HG02938 (cell line): ENCODE results near the gene TP53I3.
"Not testable (repeated sequence)": the region's sequence is repeated elsewhere in the genome, so short reads cannot be mapped to it uniquely, and the experiment has no call there.

ENCODE experiments used
- ATAC-seq: cut with Tn5 transposase; IDR thresholded peaks from one replicate; pipeline ENCODE4 v1.9.1; 2021; ENCODE audit warnings: mild to moderate bottlenecking, moderate library complexity; ENCODE audit not compliant: unreplicated experiment

TP53I3 gene

DNA sequence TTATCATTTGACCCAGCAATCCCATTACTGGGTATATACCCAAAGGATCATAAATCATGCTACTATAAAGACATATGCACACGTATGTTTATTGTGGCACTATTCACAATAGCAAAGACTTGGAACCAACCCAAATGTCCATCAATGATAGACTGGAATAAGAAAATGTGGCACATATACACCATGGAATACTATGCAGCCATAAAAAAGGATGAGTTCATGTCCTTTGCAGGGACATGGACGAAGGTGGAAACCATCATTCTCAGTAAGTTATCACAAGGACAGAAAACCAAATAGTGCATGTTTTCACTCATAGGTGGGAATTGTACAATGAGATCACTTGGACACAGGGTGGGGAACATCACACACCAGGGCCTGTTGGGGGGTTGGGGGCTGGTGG is 16.1 kb upstream of the TP53I3 start:
- ATAC-seq, result not testable (repeated sequence)

GRCh38 chr2:24095171-24095677 is 10.6 kb upstream of the TP53I3 start:
- ATAC-seq, result not testable (repeated sequence)

- ATAC-seq, result not testable (repeated sequence)
Measured at GRCh38 chr2:24093270-24093669, 8.6 kb upstream of the TP53I3 start.

- no peak for ATAC-seq
Measured at GRCh38 chr2:24088821-24089359, 4.3 kb upstream of the TP53I3 start.

GRCh38 chr2:24087032-24087431 is 2.4 kb upstream of the TP53I3 start:
- ATAC-seq, result no peak

GRCh38 chr2:24086241-24086640 is 1.6 kb upstream of the TP53I3 start:
- no peak for ATAC-seq

DNA sequence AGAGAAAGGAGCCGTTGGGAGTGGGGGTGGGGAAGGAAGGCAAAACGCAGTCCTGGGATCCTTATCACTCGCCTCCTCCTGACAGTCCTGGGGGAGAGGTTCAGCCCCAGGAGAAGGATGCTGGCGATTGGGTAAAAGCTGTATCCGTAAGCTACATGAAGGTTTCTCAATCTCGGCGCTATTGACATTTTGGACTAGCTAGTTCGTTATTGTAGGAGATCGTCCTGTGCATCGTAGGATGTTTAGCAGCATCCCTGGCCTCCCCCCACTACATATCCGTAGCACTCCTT is 511 bp upstream of the TP53I3 start:
- ATAC-seq, result no peak

- ATAC-seq, result peak; percentile 74
Measured at GRCh38 chr2:24083567-24084385, 858 bp downstream of the TP53I3 start.

DNA sequence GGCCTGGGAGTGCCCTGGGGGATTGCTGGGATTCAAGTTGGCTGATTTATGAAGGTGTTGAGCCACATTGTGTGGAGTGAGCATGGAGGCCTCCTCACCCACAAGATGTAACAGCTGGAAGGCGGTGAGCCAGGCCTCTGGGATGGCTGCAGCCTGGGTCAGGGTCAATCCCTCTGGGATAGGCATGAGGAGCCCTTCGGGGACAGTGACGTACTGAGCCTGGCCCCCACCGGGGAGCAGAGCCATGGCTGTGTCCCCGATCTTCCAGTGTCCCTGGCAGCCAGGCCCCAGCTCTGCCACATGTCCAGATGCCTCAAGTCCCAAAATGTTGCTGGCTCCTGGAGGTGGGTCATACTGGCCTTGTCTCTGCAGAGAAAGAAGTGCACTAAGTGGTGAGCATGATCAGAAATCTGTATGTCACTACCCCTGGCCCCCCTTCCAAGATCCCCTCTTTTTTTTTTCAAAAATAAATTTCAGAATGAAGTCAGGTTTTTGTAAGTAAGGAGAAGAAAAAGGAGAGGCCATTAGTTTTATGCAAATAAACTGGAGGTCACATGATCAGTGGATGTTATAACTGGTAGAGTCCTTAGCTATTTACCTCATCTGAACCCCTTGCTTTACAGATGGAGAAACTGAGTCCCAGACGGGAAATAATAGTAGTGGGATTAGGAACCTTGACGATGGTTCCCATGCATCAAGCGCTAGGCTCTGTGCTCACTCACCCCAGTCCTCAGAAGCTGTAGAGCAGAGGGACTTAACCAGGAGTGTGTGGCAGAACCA is 1.7 kb downstream of the TP53I3 start:
- ATAC-seq, result no peak

GRCh38 chr2:24080701-24081100 is 3.9 kb downstream of the TP53I3 start:
- ATAC-seq, result no peak

GRCh38 chr2:24077879-24078278 is 6.8 kb downstream of the TP53I3 start:
- ATAC-seq, result no peak

- ATAC-seq, result no peak
Measured at GRCh38 chr2:24077535-24077877, 7.1 kb downstream of the TP53I3 start.

GRCh38 chr2:24076849-24077534 is 7.6 kb downstream of the TP53I3 start:
- ATAC-seq, result peak; percentile 13

DNA sequence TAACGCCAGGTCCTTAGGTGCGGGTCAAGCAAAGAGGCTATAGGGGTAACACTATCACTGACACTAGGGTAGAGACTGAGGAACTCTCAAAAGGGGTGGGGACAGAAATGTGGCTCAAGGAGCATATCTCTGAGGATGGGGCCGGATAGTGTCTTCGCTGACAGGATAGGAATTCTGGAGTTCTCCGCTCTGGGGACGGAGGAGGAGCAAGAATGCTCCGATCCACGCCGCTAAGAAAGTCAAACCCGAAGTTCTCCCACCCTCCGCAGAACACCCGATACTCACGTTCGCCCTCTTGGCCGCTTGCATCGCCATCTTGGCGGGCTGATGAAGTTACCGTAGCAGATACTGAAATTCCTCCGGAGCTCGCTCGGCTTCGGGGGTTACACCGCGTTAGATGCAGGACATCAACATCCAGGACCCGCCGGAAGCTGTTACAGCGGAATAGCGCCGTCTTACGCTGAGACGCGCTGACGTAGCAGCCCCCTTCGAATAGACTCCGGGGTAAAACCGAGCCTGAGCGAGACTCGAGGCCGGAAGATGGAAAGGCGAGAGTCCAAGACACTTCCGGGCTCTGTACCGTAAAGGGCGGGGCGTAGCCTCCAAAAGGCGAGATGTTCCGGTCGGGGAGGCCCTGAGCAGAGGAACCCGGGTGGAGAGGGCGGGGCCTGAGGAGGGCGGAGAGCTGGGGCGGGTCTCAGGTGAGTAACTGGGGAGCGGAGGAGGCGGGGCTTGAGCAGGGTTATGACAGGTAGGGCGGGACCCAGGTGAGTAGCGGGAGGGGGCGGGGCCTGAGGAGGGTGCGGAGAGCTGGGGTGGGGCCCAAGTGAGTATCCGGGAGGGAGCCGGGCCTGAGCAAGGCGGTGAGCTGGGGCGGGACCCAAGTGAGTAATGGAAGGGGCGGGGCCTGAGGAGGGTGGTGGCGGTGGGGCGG is 8.5 kb downstream of the TP53I3 start, which contains the start of gene SF3B6:
Gene SF3B6, minus strand, starts transcription at position 412 of the 934 bp plus-strand sequence. Its CDS starts 97 bp downstream, at position 315.
- ATAC-seq, result peak; percentile 91

GRCh38 chr2:24075259-24075658 is 9.4 kb downstream of the TP53I3 start:
- no peak for ATAC-seq

GRCh38 chr2:24073816-24074215 is 10.8 kb downstream of the TP53I3 start:
- ATAC-seq, result no peak

DNA sequence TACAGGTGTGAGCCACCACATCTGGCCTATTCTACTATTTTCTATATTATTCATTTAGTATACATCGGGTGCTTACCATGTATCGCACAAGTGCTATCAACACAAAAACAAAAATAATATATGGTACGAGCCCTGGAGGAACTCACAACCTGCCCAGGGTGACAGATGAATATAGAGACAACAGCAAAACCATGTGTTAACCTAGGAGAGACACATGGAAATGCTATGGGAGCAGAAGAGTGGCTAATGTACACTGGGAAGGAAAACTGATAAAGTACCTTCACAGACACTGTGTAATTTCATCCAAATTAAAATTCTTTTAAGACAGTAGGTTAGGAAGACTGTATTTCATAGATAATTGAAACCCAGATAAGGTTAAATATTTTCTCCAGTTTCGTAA is 12.4 kb downstream of the TP53I3 start:
- ATAC-seq, result no peak

DNA sequence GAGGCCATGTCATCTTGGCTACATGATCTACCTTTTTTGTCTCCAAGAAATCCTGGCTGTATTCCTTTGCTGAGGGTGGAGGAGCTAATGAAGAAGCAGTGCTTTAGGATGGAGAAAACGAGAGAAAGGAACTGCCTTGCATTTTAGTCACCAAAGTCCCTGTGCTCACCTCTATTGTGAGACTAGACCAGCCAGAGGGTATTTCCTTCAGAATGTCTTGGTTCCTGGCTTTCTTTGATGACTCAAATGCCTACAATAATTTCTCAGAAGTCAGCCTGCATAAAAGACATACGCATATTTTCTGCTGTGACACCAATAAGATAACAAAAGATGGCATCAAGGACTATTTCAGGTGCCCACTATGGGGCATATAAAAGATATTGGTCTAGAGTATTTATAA is 19.3 kb downstream of the TP53I3 start:
- no peak for ATAC-seq

DNA sequence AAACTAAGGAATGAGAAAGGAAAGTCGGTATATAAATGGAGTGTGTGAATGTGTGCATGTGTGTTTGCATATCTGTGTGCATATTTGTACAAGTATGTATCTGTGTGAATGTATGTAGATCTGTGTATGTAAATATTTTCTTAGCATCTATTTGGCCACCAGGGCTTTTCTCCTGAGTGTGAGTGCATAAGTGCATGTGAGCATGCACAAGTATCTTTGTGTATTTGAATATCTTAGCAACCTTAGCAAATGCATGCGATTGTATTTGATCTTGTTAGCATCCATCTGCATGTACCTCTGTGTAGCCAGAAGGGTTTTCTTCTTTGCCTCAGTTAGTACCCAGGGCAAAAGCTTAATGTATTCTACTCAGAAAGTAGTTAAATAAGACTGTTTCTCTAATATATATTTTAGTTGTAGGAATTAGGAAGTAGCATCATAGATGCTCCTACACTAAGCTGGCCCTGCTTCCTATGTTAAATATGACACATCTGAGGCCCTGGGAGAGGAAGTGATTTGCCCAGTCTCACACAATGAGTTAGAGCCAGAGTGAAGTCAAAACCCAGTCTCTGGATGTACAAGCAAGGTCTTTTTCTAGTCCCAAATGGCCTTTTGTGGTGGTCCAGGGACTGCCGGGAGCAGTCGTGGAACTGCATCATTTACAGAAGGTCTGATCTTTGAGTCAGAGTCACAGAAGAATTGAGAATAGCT is 25.9 kb downstream of the TP53I3 start:
- ATAC-seq, result no peak

DNA sequence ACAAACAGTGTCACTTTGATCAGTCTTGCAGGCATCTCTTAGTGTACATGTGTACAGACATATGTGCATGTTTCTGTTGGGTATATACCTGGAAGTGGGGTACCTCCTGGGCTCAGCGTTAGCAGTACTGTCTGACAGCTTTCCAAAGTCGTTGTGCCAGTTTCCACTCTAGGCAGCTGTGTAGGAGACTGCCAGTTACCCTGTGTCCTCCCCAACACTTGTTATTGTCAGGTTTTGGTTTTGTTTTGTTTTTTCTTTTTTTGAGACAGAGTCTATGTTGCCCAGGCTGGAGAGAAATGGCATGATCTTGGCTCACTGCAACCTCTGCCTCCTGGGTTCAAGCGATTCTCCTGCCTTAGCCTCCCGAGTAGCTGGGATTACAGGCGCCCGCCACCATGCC is 28.9 kb downstream of the TP53I3 start:
- ATAC-seq, result no peak
